HepG2 (cell line): ENCODE results near the gene TPM1. TPM values are rescaled to one million over a fixed set of nuclear protein-coding genes. Genes with fewer than 3 reads are reported as not detected.

Source experiments
- ATAC-seq: fragments of 200-7000 bp; cut with Tn5 transposase; 3 replicates; pipeline ENCODE4 v1.9.1; 2020; ENCODE audit warnings: mild to moderate bottlenecking, moderate library complexity
- BruUV-seq: library from RNA; stranded (reverse); fragments of 400-500 nt; replicated peaks from 2 replicates; lab custom pipeline; 2021; lab: Mats Ljungman, UMichigan
- CTCF ChIA-PET: fragments of 300-600 bp; formaldehyde crosslinking; extraction: SDS; loops from one replicate; lab custom pipeline; 2021; ENCODE audit warnings: low total read pairs, inconsistent platforms, low intra/inter-chr PET ratio; lab: Yijun Ruan, JAX
- POLR2A ChIA-PET: fragments of 350-600 bp; sonication (Branson Sonifier 250); formaldehyde crosslinking; loops from one replicate; lab custom pipeline; 2020; ENCODE audit warnings: antibody characterized with exemption, inconsistent platforms; lab: Yijun Ruan, JAX
- DNase-seq: peaks from one replicate; pipeline ENCODE4 v3.0.0-alpha.2; 2015; ENCODE audit warnings: low spot score
- FAIRE-seq: peaks from 3 replicates; lab custom pipeline; 2011; peaks lifted over from hg19 to GRCh38; lab: Jason Lieb, UNC
- H2AFZ ChIP-seq: one replicate; pipeline ENCODE4 v1.6.1; 2011; ENCODE audit warnings: low read length, inconsistent platforms
- H3K27ac ChIP-seq: fragments of 300-600 bp; 3 replicates; pipeline ENCODE4 v1.8.0; 2011; ENCODE audit warnings: mixed run types, mild to moderate bottlenecking, mixed read lengths, low read length, inconsistent platforms; ENCODE audit not compliant: insufficient read depth; ENCODE audit errors: extremely low read length
- H3K27me3 ChIP-seq, 2 experiments: fragments of 200-600 bp in 1 of 2; 2 replicates in 1 of 2; 3 replicates in 1 of 2; pipeline versions ENCODE4 v1.6.0 to v1.8.0; 2011; ENCODE audit warnings: low read length in 2 of 2, mild to moderate bottlenecking in 2 of 2, moderate library complexity in 2 of 2, inconsistent platforms in 1 of 2; ENCODE audit not compliant: insufficient read depth in 2 of 2, control insufficient read depth in 1 of 2
- H3K36me3 ChIP-seq, 2 experiments: fragments of 200-600 bp in 1 of 2; replicated peaks in 1 of 2; 2 replicates in 1 of 2; 3 replicates in 1 of 2; pipeline versions ENCODE4 v1.5.1 to v1.8.0; 2011; ENCODE audit warnings: low read length in 2 of 2, inconsistent platforms in 1 of 2; ENCODE audit not compliant: insufficient read depth in 2 of 2, control insufficient read depth in 1 of 2
- H3K4me1 ChIP-seq: 2 replicates; pipeline ENCODE4 v1.5.1; 2012; ENCODE audit warnings: low read length, inconsistent platforms; ENCODE audit not compliant: insufficient read depth
- H3K4me2 ChIP-seq: 2 replicates; pipeline ENCODE4 v1.6.0; 2011; ENCODE audit warnings: low read depth, low read length, inconsistent platforms
- H3K4me3 ChIP-seq, 3 experiments: fragments of 200-600 bp in 1 of 3; sonication (generic), shearing (Covaris generic) in 1 of 3; replicated peaks in 1 of 3; 2 replicates each; pipeline ENCODE4 v1.5.1; 2011 to 2016; ENCODE audit warnings: low read length in 3 of 3, inconsistent platforms in 2 of 3, low read depth in 2 of 3, mild to moderate bottlenecking in 2 of 3, control low read depth in 1 of 3, mixed read lengths in 1 of 3; ENCODE audit not compliant: insufficient read depth in 1 of 3
- H3K79me2 ChIP-seq: one replicate; pipeline ENCODE4 v1.6.1; 2011; ENCODE audit warnings: low read length, inconsistent platforms; ENCODE audit not compliant: insufficient read depth
- H3K9ac ChIP-seq: 2 replicates; pipeline ENCODE4 v1.6.0; 2011; ENCODE audit warnings: mild to moderate bottlenecking, low read depth, low read length, inconsistent platforms; ENCODE audit not compliant: insufficient read depth
- H3K9me3 ChIP-seq: 2 replicates; pipeline ENCODE4 v1.5.1; 2012; ENCODE audit warnings: mild to moderate bottlenecking, low read length
- H4K20me1 ChIP-seq: 2 replicates; pipeline ENCODE4 v1.6.0; 2011; ENCODE audit warnings: inconsistent platforms, mild to moderate bottlenecking, low read length, moderate library complexity; ENCODE audit not compliant: insufficient read depth
- ARNT2 ChIP-seq: sonication (generic); formaldehyde crosslinking; IDR thresholded peaks from 2 replicates; pipeline ENCODE4 v1.8.0; 2022; ENCODE audit warnings: mild to moderate bottlenecking, low read depth, missing genetic modification reagents, moderate library complexity
- ASH2L ChIP-seq: fragments of 300-600, 200-600 bp; sonication (generic); IDR thresholded peaks from 2 replicates; pipeline ENCODE4 v1.7.0; 2017; ENCODE audit warnings: low read depth, mild to moderate bottlenecking, moderate library complexity, mixed read lengths, low read length; ENCODE audit not compliant: insufficient read length
- EP300 ChIP-seq, 3 experiments: sonication (generic) in 1 of 3; formaldehyde crosslinking in 1 of 3; IDR thresholded peaks; 2 replicates each; pipeline versions ENCODE4 v1.5.1 to v1.6.1; 2011 to 2020; ENCODE audit warnings: low read depth in 2 of 3, low read length in 2 of 3, borderline replicate concordance in 1 of 3, improper control_type of control experiment in 1 of 3, mild to moderate bottlenecking in 1 of 3, missing genetic modification reagents in 1 of 3, moderate library complexity in 1 of 3
- ESRRA ChIP-seq: sonication (generic); formaldehyde crosslinking; IDR thresholded peaks from 2 replicates; pipeline ENCODE4 v1.5.1; 2020; ENCODE audit warnings: mild to moderate bottlenecking, low read depth, missing genetic modification reagents
- HNRNPH1 ChIP-seq: fragments of 200-400 bp; formaldehyde crosslinking; optimal IDR thresholded peaks from 2 replicates; pipeline ENCODE3; 2017; ENCODE audit warnings: mild to moderate bottlenecking, low read depth, low read length
- SRF ChIP-seq: IDR thresholded peaks from 2 replicates; pipeline ENCODE4 v1.6.1; 2011; ENCODE audit warnings: mild to moderate bottlenecking, low read depth, low read length, moderate library complexity
- ZNF225 ChIP-seq: sonication (generic); formaldehyde crosslinking; IDR thresholded peaks from 2 replicates; pipeline ENCODE4 v1.4.0; 2020; ENCODE audit warnings: mild to moderate bottlenecking, missing genetic modification reagents
- ZNF260 ChIP-seq: sonication (generic); formaldehyde crosslinking; IDR thresholded peaks from 2 replicates; pipeline ENCODE4 v1.4.0; 2020; ENCODE audit warnings: missing genetic modification reagents, low read depth, mild to moderate bottlenecking, borderline replicate concordance
- ZNF329 ChIP-seq: sonication (generic); formaldehyde crosslinking; IDR thresholded peaks from 2 replicates; pipeline ENCODE4 v1.9.0; 2021; ENCODE audit warnings: low read depth, mild to moderate bottlenecking, missing genetic modification reagents
- ZNF672 ChIP-seq: sonication (generic); formaldehyde crosslinking; IDR thresholded peaks from 2 replicates; pipeline ENCODE4 v1.8.1; 2022; ENCODE audit warnings: missing genetic modification reagents
- ZNF749 ChIP-seq: sonication (generic); formaldehyde crosslinking; IDR thresholded peaks from 2 replicates; pipeline ENCODE4 v1.8.0; 2022; ENCODE audit warnings: mild to moderate bottlenecking, missing genetic modification reagents, moderate library complexity, borderline replicate concordance
- WGBS: methylation state at CpG from one replicate; pipeline ENCODE4 v1.1.6; 2017; ENCODE audit warnings: low lambda C conversion rate; 5-methylcytosine and 5-hydroxymethylcytosine counted together
- in situ Hi-C: cut with HindIII; loops from 2 replicates; pipeline ENCODE4 v1.10.0; 2017; ENCODE audit warnings: low pct_unique_long_range_greater_than_20kb; ENCODE audit not compliant: extremely low pct_ligation_motif_present
- intact Hi-C: fragments of 100-400 bp; cut with micrococcal nuclease; formaldehyde crosslinking; loops from one replicate; pipeline ENCODE4 v1.10.0; 2022; ENCODE audit not compliant: unreplicated experiment
- polyA plus RNA-seq, 8 experiments: library from polyadenylated mRNA; depleted of rRNA in 3 of 8; stranded (reverse) in 7 of 8; unstranded in 1 of 8; fragments of >200 nt; fragmentation: Illumina TruSeq in 4 of 8; extraction: Trizol in 4 of 8; gene quantifications; 2 replicates each; pipeline versions ENCODE4 v1.2.1 to v1.2.3, GENCODE V29; 2011 to 2016; ENCODE audit warnings: low read depth in 4 of 8, missing spikeins in 1 of 8, mixed read lengths in 1 of 8; ENCODE audit not compliant: insufficient read depth in 1 of 8
- total RNA-seq, 5 experiments: library from RNA; depleted of rRNA; stranded (reverse); fragments of >200 nt; fragmentation: Illumina TruSeq; extraction: Trizol; gene quantifications; 2 replicates each; pipeline ENCODE4 v1.2.3, GENCODE V29; 2016; ENCODE audit warnings: low read depth in 1 of 5
- TF ChIP-seq, protein P1 (sequence below): sonication (generic); formaldehyde crosslinking; IDR thresholded peaks from 2 replicates; pipeline ENCODE4 v1.4.0; 2020; ENCODE audit warnings: missing genetic modification reagents
- TF ChIP-seq, protein P2 (sequence below): sonication (generic); formaldehyde crosslinking; IDR thresholded peaks from 2 replicates; pipeline ENCODE4 v1.4.0; 2020; ENCODE audit warnings: missing genetic modification reagents; ENCODE audit errors: not compliant biosample characterization

TPM1 gene
- total and polyA plus RNA-seq, 2 of the 13 experiments (the other 11 are each of a cell fraction or from before 2014, with no cell fraction given), result 98.9 to 109 TPM

GRCh38 chr15:63044645-63045464 lies 2.3 kb downstream of the TPM1 start:
- DNase-seq, result no peak
- H3K4me3 ChIP-seq, result peak overlapping the region; percentile 80 to 92 (median 89); a peak in 5 of 6 replicates
- in situ Hi-C loops (loop anchor here (5.0 kb wide), 3 partner anchors 47 to 263 kb away; no protein-coding TSS in a partner anchor), intact Hi-C loops (loop anchor here (2.0 to 10.0 kb wide), 4 partner anchors 50 to 237 kb away; partner anchors contain the start of gene RPS27L)
- no peak overlapping the region for H2AFZ ChIP-seq
- H3K9me3 ChIP-seq, result no peaks in the 10 kb centered on the region
- ChIA-PET POLR2A (interaction anchor here (0.6 to 1.4 kb wide), 7 partner anchors 9 to 215 kb away, joined by 3 to 4 read pairs (median 4); no protein-coding TSS in a partner anchor), CTCF (no interaction called here)
- no peak for ATAC-seq
- peaks cover 65% of the 10 kb centered on the region for H3K4me1 ChIP-seq
- peak; percentile 45; the same call in 1 of the 2 replicates for TF ChIP-seq SRF
- TF ChIP-seq ARNT2 (CRISPR knock-in tag), result no peak
- TF ChIP-seq ZNF260, result no peak
- no peak overlapping the region for H3K27ac ChIP-seq
- FAIRE-seq, result no peak
- 57% methylated on average over 6 of the region's 6 CpGs for WGBS
- 0 out of 2 replicates have a peak, but pooled peaks cover 3% of the 10 kb centered on the region for H4K20me1 ChIP-seq
- peaks cover 32% of the 10 kb centered on the region for H3K79me2 ChIP-seq
- H3K36me3 ChIP-seq, result no peaks in the 10 kb centered on the region
- BruUV-seq, result TSS peak; percentile 21
- peak overlapping the region; percentile 83; the same call in 1 of the 2 replicates for H3K9ac ChIP-seq
- H3K27me3 ChIP-seq, result no peaks in the 10 kb centered on the region
- H3K4me2 ChIP-seq, result peak overlapping the region; percentile 92

GRCh38 chr15:63045465-63045840 lies 2.9 kb downstream of the TPM1 start:
- Histone ChIP-seq H3K36me3 (no peaks in the 10 kb centered on the region), H3K4me1 (peaks cover 70% of the 10 kb centered on the region), H3K27me3 (no peaks in the 10 kb centered on the region), H3K79me2 (peaks cover 36% of the 10 kb centered on the region), H3K27ac (no peak overlapping the region), H2AFZ (no peak overlapping the region), H3K9ac (no peak overlapping the region), H4K20me1 (0 out of 2 replicates have a peak, but pooled peaks cover 3% of the 10 kb centered on the region), H3K4me2 (peak overlapping the region; percentile 47; the same call in 1 of the 2 replicates), H3K4me3 (no peak overlapping the region), H3K9me3 (no peaks in the 10 kb centered on the region)
- POLR2A ChIA-PET, result interaction anchor here (1.0 to 1.4 kb wide), 4 partner anchors 8 to 63 kb away, joined by 3 to 4 read pairs (median 4); no protein-coding TSS in a partner anchor
- ATAC-seq (no peak), DNase-seq (no peak), FAIRE-seq (no peak)
- WGBS, result 58% methylated on average over 3 of the region's 3 CpGs
- CTCF ChIA-PET, result no interaction called here
- no TSS peak for BruUV-seq
- intact Hi-C loops (loop anchor here (2.0 to 10.0 kb wide), 4 partner anchors 51 to 237 kb away; partner anchors contain the start of gene RPS27L), in situ Hi-C loops (loop anchor here (5.0 kb wide), 3 partner anchors 47 to 263 kb away; no protein-coding TSS in a partner anchor)
- TF ChIP-seq ESRRA (CRISPR knock-in tag) (no peak), ZNF749 (CRISPR knock-in tag) (no peak), HNRNPH1 (no peak), ZNF672 (CRISPR knock-in tag) (no peak), EP300 (IDR thresholded peaks at IDR 0.05; ENCODE audit: low read depth in 2 of 2, low read length in 2 of 2) (no peak), EP300 (CRISPR knock-in tag; IDR thresholded peaks at IDR 0.05; ENCODE audit: borderline replicate concordance) (no peak), ASH2L (no peak), ZNF225 (no peak), ZNF329 (CRISPR knock-in tag) (no peak)
- TF ChIP-seq, protein P1, sequence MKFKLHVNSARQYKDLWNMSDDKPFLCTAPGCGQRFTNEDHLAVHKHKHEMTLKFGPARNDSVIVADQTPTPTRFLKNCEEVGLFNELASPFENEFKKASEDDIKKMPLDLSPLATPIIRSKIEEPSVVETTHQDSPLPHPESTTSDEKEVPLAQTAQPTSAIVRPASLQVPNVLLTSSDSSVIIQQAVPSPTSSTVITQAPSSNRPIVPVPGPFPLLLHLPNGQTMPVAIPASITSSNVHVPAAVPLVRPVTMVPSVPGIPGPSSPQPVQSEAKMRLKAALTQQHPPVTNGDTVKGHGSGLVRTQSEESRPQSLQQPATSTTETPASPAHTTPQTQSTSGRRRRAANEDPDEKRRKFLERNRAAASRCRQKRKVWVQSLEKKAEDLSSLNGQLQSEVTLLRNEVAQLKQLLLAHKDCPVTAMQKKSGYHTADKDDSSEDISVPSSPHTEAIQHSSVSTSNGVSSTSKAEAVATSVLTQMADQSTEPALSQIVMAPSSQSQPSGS, result no peak
- TF ChIP-seq, protein P2, sequence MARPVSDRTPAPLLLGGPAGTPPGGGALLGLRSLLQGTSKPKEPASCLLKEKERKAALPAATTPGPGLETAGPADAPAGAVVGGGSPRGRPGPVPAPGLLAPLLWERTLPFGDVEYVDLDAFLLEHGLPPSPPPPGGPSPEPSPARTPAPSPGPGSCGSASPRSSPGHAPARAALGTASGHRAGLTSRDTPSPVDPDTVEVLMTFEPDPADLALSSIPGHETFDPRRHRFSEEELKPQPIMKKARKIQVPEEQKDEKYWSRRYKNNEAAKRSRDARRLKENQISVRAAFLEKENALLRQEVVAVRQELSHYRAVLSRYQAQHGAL, result no peak
